Chondrocyte (in vitro differentiated cells): ENCODE measurements around the gene ZBTB49. TPM values are rescaled to one million over a fixed set of nuclear protein-coding genes. Genes with fewer than 3 reads are reported as not detected.

Experiments
- DNase-seq: peaks from one replicate; pipeline ENCODE4 v3.0.0; 2021; ENCODE audit warnings: mixed read lengths, low spot score
- H3K27ac Mint-ChIP-seq: one replicate; pipeline ENCODE4 v1.8.0; 2021; ENCODE audit warnings: mild to moderate bottlenecking, moderate library complexity, mixed read lengths; ENCODE audit not compliant: unreplicated experiment
- H3K27me3 Mint-ChIP-seq: 2 replicates; pipeline ENCODE4 v1.8.0; 2021; ENCODE audit warnings: low read depth, mixed read lengths
- H3K36me3 Mint-ChIP-seq: 2 replicates; pipeline ENCODE4 v1.8.0; 2021; ENCODE audit warnings: low read depth, mixed read lengths
- H3K4me1 Mint-ChIP-seq: 2 replicates; pipeline ENCODE4 v1.8.0; 2021; ENCODE audit warnings: low read depth, mild to moderate bottlenecking, mixed read lengths
- H3K4me3 Mint-ChIP-seq: one replicate; pipeline ENCODE4 v1.8.0; 2021; ENCODE audit warnings: mild to moderate bottlenecking, moderate library complexity, mixed read lengths; ENCODE audit not compliant: unreplicated experiment
- H3K9me3 Mint-ChIP-seq: 2 replicates; pipeline ENCODE4 v1.8.0; 2021; ENCODE audit warnings: low read depth, mixed read lengths
- total RNA-seq: library from RNA; stranded (reverse); gene quantifications from 3 replicates; pipeline ENCODE4 v1.2.1, GENCODE V29; 2021
- TF ChIP-seq, protein P1 (sequence below): fragments of 200-600 bp; sonication (generic); IDR thresholded peaks from 2 replicates; pipeline ENCODE4 v1.5.0; 2021; ENCODE audit warnings: antibody characterized with exemption, mild to moderate bottlenecking, moderate library complexity

The ZBTB49 gene
- total RNA-seq, 1 donor from 2014 or later, result 4.3 TPM

DNA sequence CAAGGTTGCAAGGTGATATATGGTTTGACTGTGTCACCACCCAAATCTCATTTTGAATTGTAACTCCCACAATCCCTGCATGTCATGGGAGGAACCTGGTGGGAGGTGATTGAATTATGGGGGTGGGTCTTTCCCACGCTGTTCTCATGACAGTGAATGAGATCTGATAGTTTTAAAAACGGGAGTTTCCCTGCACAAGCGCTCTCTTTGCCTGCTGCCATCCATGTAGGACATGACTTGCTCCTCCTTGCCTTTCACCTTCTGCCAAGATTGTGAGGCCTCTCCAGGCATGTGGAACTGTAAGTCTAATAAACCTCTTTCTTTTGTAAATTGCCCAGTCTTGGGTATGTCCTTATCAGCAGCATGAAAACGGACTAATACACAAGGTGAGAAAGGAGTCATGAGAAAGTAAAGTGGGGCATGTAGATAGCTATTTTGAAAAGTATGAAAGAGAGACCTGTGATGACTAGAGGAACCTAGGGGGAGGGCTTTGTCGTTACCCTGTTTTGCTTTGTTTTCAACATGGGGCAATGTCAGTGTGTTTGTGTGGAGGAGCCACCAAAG, 6.3 kb downstream of the ZBTB49 start:
- Mint-ChIP-seq H3K27ac (no peak overlapping the region), H3K4me1 (peaks cover 5% of the 10 kb centered on the region), H3K36me3 (no peaks in the 10 kb centered on the region), H3K27me3 (no peaks in the 10 kb centered on the region), H3K9me3 (no peaks in the 10 kb centered on the region), H3K4me3 (no peak overlapping the region)
- no peak for DNase-seq
- TF ChIP-seq, protein P1, sequence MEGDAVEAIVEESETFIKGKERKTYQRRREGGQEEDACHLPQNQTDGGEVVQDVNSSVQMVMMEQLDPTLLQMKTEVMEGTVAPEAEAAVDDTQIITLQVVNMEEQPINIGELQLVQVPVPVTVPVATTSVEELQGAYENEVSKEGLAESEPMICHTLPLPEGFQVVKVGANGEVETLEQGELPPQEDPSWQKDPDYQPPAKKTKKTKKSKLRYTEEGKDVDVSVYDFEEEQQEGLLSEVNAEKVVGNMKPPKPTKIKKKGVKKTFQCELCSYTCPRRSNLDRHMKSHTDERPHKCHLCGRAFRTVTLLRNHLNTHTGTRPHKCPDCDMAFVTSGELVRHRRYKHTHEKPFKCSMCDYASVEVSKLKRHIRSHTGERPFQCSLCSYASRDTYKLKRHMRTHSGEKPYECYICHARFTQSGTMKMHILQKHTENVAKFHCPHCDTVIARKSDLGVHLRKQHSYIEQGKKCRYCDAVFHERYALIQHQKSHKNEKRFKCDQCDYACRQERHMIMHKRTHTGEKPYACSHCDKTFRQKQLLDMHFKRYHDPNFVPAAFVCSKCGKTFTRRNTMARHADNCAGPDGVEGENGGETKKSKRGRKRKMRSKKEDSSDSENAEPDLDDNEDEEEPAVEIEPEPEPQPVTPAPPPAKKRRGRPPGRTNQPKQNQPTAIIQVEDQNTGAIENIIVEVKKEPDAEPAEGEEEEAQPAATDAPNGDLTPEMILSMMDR, result no peak

DNA sequence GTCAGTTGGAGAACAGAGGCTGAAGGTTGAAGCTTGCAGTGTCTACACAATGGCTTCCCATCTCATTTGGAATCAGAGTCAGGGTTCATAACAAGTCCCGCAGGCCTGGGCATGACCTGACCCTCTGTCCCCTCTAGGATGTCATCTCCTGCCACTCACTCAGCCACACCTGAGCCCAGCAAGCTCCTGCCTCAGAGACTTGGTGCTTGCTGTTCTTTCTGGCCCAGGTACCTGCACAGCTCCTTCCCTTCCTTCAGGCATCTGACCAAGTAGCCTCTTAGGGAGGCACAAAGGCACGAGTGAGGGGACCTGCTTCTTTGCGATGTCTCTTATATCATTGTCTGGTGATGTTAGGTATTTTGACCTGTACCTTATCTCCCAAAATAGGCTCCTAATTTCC, 9.0 kb downstream of the ZBTB49 start:
- Mint-ChIP-seq H3K27ac (no peak overlapping the region), H3K4me1 (no peaks in the 10 kb centered on the region), H3K9me3 (no peaks in the 10 kb centered on the region), H3K27me3 (no peaks in the 10 kb centered on the region), H3K36me3 (peaks cover 10% of the 10 kb centered on the region), H3K4me3 (no peak overlapping the region)
- DNase-seq, result no peak
- TF ChIP-seq, protein P1, result no peak

DNA sequence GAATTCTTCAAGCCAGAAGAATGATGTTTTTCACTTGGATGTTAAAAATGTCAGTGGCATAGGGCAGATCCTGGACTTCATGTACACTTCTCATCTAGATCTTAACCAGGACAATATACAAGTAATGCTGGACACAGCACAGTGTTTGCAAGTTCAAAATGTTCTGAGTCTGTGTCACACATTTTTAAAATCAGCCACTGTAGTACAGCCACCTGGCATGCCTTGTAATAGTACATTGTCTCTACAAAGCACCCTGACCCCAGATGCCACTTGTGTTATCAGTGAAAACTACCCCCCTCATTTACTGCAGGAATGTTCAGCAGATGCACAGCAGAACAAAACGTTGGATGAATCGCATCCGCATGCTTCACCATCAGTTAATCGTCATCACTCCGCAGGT, 11.9 kb downstream of the ZBTB49 start:
- no peak overlapping the region for H3K27ac Mint-ChIP-seq
- no peak for DNase-seq
- no peak overlapping the region for H3K4me3 Mint-ChIP-seq
- no peaks in the 10 kb centered on the region for H3K9me3 Mint-ChIP-seq
- H3K27me3 Mint-ChIP-seq, result no peaks in the 10 kb centered on the region
- H3K4me1 Mint-ChIP-seq, result no peaks in the 10 kb centered on the region
- H3K36me3 Mint-ChIP-seq, result peaks cover 12% of the 10 kb centered on the region
- TF ChIP-seq, protein P1, result no peak

DNA sequence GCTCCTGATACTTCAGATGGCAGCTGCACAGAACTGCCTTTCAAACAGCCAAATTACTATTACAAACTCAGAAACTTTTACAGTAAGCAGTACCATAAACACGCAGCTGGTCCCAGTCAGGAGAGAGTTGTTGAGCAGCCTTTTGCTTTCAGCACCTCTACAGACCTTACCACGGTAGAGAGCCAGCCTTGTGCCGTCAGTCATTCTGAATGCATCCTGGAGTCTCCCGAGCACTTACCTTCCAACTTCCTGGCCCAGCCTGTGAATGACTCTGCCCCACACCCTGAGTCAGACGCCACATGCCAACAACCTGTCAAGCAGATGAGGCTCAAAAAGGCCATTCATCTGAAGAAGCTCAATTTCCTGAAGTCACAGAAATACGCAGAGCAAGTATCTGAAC, 12.4 kb downstream of the ZBTB49 start:
- Mint-ChIP-seq H3K27me3 (no peaks in the 10 kb centered on the region), H3K4me3 (no peak overlapping the region), H3K36me3 (peaks cover 16% of the 10 kb centered on the region), H3K9me3 (no peaks in the 10 kb centered on the region), H3K27ac (no peak overlapping the region), H3K4me1 (no peaks in the 10 kb centered on the region)
- no peak for DNase-seq
- TF ChIP-seq, protein P1, result no peak

DNA sequence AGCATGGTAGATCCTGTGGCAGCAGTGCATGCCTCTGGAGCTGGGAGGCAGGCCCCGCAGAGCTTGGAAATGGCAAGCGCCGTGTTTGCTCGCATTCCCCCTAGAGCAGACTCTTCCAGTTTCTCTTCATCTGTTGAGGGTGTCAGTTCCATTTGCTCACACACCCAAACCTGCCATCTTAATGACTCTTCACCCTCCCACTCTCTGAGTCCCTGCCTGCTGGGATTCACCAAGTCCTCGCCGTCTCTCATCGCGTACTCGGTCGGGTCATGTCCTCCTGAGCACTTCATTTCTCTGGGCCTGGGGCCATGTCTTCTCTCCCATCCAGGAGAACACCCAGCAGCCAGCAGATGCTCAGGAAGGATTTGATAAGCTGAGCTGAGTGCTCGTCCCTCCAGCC, 16.9 kb downstream of the ZBTB49 start:
- no peak overlapping the region for H3K4me3 Mint-ChIP-seq
- peaks cover 7% of the 10 kb centered on the region for H3K4me1 Mint-ChIP-seq
- H3K27ac Mint-ChIP-seq, result no peak overlapping the region
- H3K36me3 Mint-ChIP-seq, result peaks cover 19% of the 10 kb centered on the region
- no peaks in the 10 kb centered on the region for H3K27me3 Mint-ChIP-seq
- TF ChIP-seq, protein P1, result no peak
- H3K9me3 Mint-ChIP-seq, result no peaks in the 10 kb centered on the region
- no peak for DNase-seq
